Tibial nerve (tissue), 3 donors: ENCODE results near the gene WNT7A.

Source experiments
- CTCF ChIP-seq, 5 experiments: fragments of 200-600 bp in 3 of 5; fragments of 450-650 bp in 2 of 5; sonication (generic) in 3 of 5; IDR thresholded peaks; one replicate each; pipeline ENCODE4 v1.5.1; 2016 to 2019; ENCODE audit warnings: antibody characterized with exemption in 5 of 5, mild to moderate bottlenecking in 3 of 5, moderate library complexity in 2 of 5
- POLR2A ChIP-seq, 2 donors: fragments of 450-650 bp; IDR thresholded peaks; one replicate each; pipeline ENCODE4 v1.6.1; 2017; ENCODE audit warnings: antibody characterized with exemption in 2 of 2, mild to moderate bottlenecking in 2 of 2, moderate library complexity in 2 of 2

GRCh38 chr3:13786811-13787210 is 93.1 kb downstream of the WNT7A start:
- TF ChIP-seq POLR2A (IDR thresholded peaks at IDR 0.05) (no peak), CTCF (IDR thresholded peaks at IDR 0.05) (no peak)
